GM19467 (cell line): ENCODE results near the gene CDK17.

Experiments used
- ATAC-seq: cut with Tn5 transposase; IDR thresholded peaks from one replicate; pipeline ENCODE4 v1.9.1; 2021; ENCODE audit warnings: mild to moderate bottlenecking, moderate library complexity; ENCODE audit not compliant: unreplicated experiment

The CDK17 gene

GRCh38 chr12:96271469-96272199, 128.6 kb downstream of the CDK17 start:
- no peak for ATAC-seq

GRCh38 chr12:96266238-96266637, 134.0 kb downstream of the CDK17 start:
- no peak for ATAC-seq

GRCh38 chr12:96265836-96266235, 134.4 kb downstream of the CDK17 start:
- ATAC-seq = no peak

GRCh38 chr12:96265400-96265799, 134.8 kb downstream of the CDK17 start:
- no peak for ATAC-seq

- no peak for ATAC-seq
These were observed 136.8 kb downstream of the CDK17 start for GRCh38 chr12:96263449-96263902.

- ATAC-seq = no peak
These were observed 138.7 kb downstream of the CDK17 start for GRCh38 chr12:96261557-96261956.

- no peak for ATAC-seq
These were observed 139.6 kb downstream of the CDK17 start for GRCh38 chr12:96260644-96261043.

GRCh38 chr12:96260231-96260630, 140.0 kb downstream of the CDK17 start:
- ATAC-seq = no peak

GRCh38 chr12:96258104-96258961, 141.9 kb downstream of the CDK17 start:
- ATAC-seq = no peak

GRCh38 chr12:96257550-96258103, 142.6 kb downstream of the CDK17 start:
- no peak for ATAC-seq

- ATAC-seq = no peak
These were observed 143.4 kb downstream of the CDK17 start for GRCh38 chr12:96256672-96257361.

- ATAC-seq = no peak
These were observed 145.2 kb downstream of the CDK17 start for GRCh38 chr12:96255077-96255476.

- ATAC-seq = no peak
These were observed 150.0 kb downstream of the CDK17 start for GRCh38 chr12:96250119-96250685.

GRCh38 chr12:96249196-96250118, 150.8 kb downstream of the CDK17 start:
- no peak for ATAC-seq

GRCh38 chr12:96248136-96248931, 151.9 kb downstream of the CDK17 start:
- ATAC-seq = no peak

GRCh38 chr12:96247563-96247962, 152.7 kb downstream of the CDK17 start:
- ATAC-seq = no peak

- no peak for ATAC-seq
These were observed 153.2 kb downstream of the CDK17 start for GRCh38 chr12:96246926-96247505.

- no peak for ATAC-seq
These were observed 155.4 kb downstream of the CDK17 start for GRCh38 chr12:96244826-96245225.

GRCh38 chr12:96242597-96242996, 157.6 kb downstream of the CDK17 start:
- no peak for ATAC-seq
